Occipital lobe (tissue), 2 donors: ENCODE measurements around the gene RGS6. TPM values are rescaled to one million over a fixed set of nuclear protein-coding genes. Genes with fewer than 3 reads are reported as not detected.

Source experiments
- DNase-seq: peaks from one replicate; lab custom pipeline; 2025; lab: John Stamatoyannopoulos, UW
- total RNA-seq: library from RNA; depleted of rRNA; stranded (reverse); fragments of >200 nt; gene quantifications from one replicate; pipeline ENCODE4 v1.2.3, GENCODE V29; 2014

The RGS6 gene
- total RNA-seq, 1 donor from 2014 or later, result 6.9 TPM

GRCh38 chr14:72075649-72076334 is 143.6 kb downstream of the RGS6 start:
- DNase-seq, result no peak

- no peak for DNase-seq
Observed at GRCh38 chr14:72081137-72081536, 148.9 kb downstream of the RGS6 start.

GRCh38 chr14:72084935-72085334 is 152.7 kb downstream of the RGS6 start:
- no peak for DNase-seq

- no peak for DNase-seq
Observed at GRCh38 chr14:72089625-72090024, 157.4 kb downstream of the RGS6 start.

GRCh38 chr14:72094844-72095582 is 162.8 kb downstream of the RGS6 start:
- no peak for DNase-seq

- DNase-seq, result no peak
Observed at GRCh38 chr14:72097173-72097783, 165.0 kb downstream of the RGS6 start.

- no peak for DNase-seq
Observed at GRCh38 chr14:72098210-72098609, 166.0 kb downstream of the RGS6 start.

- no peak for DNase-seq
Observed at GRCh38 chr14:72099566-72099965, 167.3 kb downstream of the RGS6 start.

- no peak for DNase-seq
Observed at GRCh38 chr14:72104011-72104613, 171.9 kb downstream of the RGS6 start.

- DNase-seq, result no peak
Observed at GRCh38 chr14:72111911-72112310, 179.7 kb downstream of the RGS6 start.

GRCh38 chr14:72118841-72119240 is 186.6 kb downstream of the RGS6 start:
- DNase-seq, result no peak

GRCh38 chr14:72120315-72120714 is 188.1 kb downstream of the RGS6 start:
- no peak for DNase-seq

- no peak for DNase-seq
Observed at GRCh38 chr14:72123755-72124154, 191.5 kb downstream of the RGS6 start.

GRCh38 chr14:72124171-72124570 is 191.9 kb downstream of the RGS6 start:
- DNase-seq, result no peak

- no peak for DNase-seq
Observed at GRCh38 chr14:72126091-72126490, 193.9 kb downstream of the RGS6 start.

GRCh38 chr14:72126561-72126960 is 194.3 kb downstream of the RGS6 start:
- no peak for DNase-seq

GRCh38 chr14:72128629-72129028 is 196.4 kb downstream of the RGS6 start:
- DNase-seq, result no peak

GRCh38 chr14:72129291-72129690 is 197.1 kb downstream of the RGS6 start:
- no peak for DNase-seq

GRCh38 chr14:72141084-72141483 is 208.9 kb downstream of the RGS6 start:
- no peak for DNase-seq

GRCh38 chr14:72142328-72142727 is 210.1 kb downstream of the RGS6 start:
- no peak for DNase-seq

GRCh38 chr14:72146241-72146640 is 214.0 kb downstream of the RGS6 start:
- no peak for DNase-seq

- DNase-seq, result no peak
Observed at GRCh38 chr14:72154645-72155378, 222.6 kb downstream of the RGS6 start.
